LNCAP (cell line): ENCODE data around the gene HOXD9.
A peak's percentile ranks its signal among the peaks of the same experiment; 100 is the strongest.

Experiments used
- CTCF ChIP-seq: fragments of 450-650 bp; IDR thresholded peaks from 2 replicates; pipeline ENCODE4 v1.5.1; 2017; ENCODE audit warnings: mild to moderate bottlenecking

The HOXD9 gene

GRCh38 chr2:176114120-176114929, 8.2 kb upstream of the HOXD9 start:
- no peak for TF ChIP-seq CTCF

- no peak for TF ChIP-seq CTCF
Observed at GRCh38 chr2:176114930-176115625, 7.4 kb upstream of the HOXD9 start.

- no peak for TF ChIP-seq CTCF
Observed at GRCh38 chr2:176115883-176116813, 6.4 kb upstream of the HOXD9 start, which contains the start of gene HOXD10. Gene HOXD10, plus strand, starts transcription at chr2:176116778. Its CDS starts 56 bp downstream, at chr2:176116834.

GRCh38 chr2:176117162-176117822, 5.2 kb upstream of the HOXD9 start:
- TF ChIP-seq CTCF, result no peak

GRCh38 chr2:176117823-176118371, 4.6 kb upstream of the HOXD9 start:
- no peak for TF ChIP-seq CTCF

GRCh38 chr2:176118601-176119339, 3.7 kb upstream of the HOXD9 start:
- peak; percentile 59 for TF ChIP-seq CTCF
